GM18526 (cell line): ENCODE data around the gene CDC25A.
A peak's percentile ranks its signal among the peaks of the same experiment; 100 is the strongest.

Source experiments
- POLR2A ChIP-seq: IDR thresholded peaks from 3 replicates; pipeline ENCODE4 v1.6.1; 2011; ENCODE audit not compliant: insufficient read length; ENCODE audit errors: extremely low read depth

CDC25A gene

DNA sequence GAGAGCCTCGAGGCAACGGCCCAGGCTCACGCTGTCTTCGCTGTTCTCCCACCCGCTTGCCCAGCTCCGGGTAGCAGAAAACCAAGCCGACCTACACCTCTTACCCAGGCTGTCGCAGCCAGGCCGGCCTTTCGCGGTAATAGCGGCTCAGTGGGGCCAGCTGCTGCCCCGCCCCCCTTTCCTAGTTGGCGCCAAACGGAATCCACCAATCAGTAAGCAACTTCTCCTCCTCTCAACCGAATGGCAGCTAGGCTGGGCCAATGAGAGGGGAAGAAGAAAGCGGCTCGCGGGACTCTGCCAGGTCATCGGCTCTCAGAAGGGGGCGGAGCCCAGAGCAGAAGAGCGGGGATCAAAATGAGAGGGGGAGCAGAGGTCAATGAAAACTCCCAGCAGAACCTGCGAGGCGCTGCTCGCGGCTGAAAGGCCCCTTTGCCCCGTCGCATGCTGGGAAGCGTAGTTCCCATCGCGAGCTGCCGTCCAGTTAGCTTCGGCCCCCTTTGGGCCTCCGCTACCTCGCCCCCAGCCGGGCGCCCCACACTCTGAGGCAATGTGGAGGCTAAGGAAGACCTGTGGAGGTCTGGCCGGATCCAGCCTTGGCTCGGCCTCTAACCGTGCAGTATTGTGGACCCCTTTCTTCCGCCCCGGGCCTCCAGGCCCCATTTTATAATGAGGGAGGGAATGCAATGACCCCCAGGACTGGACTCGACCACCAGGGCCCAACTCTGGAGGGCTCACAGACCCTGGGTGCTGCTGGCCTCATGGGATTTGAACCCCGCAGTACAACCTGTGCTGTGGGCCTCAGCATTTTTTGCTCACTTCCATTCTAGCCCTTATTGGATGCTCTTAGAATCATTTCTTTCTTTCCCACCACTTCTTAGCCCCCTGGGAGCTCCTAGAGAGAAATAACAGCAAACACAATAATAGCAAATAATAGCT, at the start of gene CDC25A:
CDC25A (minus strand) TSS at position 152 of the 936 bp plus-strand sequence. CDS start 470 bp downstream, outside the sequence.
- peak; percentile 60 for TF ChIP-seq POLR2A

DNA sequence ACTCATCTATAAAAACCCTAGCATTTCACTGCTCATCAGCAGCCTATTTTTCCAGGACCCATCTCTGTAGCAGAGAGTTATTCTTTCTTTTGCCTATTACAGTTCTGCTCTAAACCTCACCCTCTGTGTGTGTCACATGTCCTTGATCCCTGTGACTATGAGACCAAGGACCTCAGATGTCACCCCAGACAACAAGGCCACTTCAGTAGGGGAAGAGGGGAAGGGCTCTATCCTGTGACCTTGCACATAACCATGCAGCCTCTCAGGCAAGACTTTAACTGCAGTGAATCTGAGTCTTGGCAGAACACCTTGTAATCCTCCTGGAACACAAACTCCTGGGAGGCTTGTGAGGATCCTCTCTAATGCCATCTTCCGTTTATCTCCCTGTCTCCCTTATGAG, 48.3 kb upstream of the CDC25A start:
- no peak for TF ChIP-seq POLR2A

DNA sequence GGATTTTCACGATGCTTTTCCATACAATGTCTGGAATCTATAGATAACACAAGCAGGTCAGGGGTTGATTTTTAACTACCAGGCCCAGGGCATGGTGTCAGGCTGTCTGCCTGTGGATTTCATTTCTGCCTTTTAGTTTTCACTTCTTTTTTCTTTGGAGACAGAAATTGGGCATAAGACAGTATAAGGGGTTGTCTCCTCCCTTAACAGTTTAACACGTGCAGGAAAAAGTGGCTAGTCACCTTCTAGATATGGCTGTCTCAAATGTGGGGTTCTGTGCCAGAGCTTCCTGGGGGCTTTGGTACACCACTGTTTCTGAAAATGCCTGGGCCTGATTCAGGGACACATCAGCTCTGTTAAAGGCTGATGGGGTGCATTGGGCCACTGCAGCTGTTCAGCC, 45.3 kb upstream of the CDC25A start:
- no peak for TF ChIP-seq POLR2A

DNA sequence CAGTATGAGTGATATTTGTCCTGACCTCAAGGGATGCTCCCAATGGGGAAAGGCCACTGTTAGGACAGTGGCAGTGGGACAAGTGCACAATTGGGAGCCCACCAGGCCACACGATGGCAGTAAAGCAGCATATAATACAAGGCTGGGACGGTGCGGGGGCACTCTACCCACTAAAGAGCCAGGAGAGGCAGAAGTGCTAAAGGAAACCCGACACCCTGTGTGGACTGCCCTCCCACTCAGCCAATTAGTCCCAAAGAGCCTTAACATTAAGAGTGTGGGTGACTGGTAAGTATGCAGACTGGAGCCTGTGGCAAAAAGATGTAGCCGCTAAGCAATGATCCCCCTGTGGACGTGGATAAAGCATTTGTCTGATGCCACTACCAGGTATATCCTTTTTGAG, 44.5 kb upstream of the CDC25A start:
- TF ChIP-seq POLR2A: peak; percentile 19

DNA sequence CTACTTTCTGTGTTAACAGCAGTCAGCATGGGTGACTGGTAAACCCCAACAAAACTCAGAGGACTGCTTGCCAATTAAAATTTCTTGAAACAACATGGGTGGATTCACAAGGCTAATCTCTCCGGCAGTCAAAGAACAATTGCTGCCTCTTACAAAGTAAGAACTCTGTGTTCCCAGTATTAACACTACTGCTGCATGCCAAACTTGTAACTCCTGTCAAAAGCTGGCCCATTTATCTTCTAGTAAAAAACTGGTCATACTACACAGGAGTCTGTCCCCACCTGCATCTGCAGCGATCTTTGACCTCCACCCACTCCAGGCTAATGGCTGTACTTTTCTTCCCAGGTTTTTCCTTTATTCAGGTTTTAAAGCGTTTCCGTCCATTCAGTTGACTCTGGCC, 44.0 kb upstream of the CDC25A start:
- TF ChIP-seq POLR2A: no peak

DNA sequence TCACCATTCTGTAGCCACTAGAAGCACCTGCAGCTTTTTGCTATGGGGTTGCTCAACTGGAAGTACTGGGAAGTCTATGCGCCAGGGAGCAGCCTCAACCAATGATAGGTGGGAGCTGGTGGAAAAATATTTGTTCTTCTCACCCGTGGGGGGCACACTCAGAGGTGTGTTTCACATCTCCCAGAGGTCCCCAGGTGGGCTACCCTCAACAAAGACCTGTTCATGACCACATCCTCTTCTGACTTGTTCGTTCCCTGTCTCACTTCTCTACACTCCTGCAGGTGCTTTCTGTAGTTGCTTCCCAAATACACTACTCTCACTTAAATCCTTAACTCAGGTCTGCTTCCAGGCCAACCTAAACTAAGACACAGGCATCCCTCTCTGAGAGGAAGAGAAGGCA, 38.7 kb upstream of the CDC25A start:
- no peak for TF ChIP-seq POLR2A

DNA sequence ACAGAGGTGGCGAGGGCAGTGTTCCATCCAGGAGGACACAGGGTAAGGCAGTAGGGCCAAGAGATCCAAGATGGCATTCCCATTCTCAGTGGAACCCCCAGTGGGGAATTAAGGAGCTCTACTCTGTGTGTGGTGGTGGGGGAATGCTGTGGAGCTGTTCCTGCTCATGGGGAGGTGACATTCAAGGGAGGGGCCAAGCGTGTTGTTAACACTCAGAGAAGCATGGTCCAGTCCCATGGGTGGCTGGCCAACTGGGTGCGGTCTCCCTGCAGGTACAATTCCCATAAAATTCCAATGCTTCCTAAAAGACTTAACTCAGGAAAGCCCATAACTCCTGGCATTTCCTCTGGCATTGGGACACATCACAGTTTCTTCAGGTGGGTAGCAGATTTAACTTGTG, 37.4 kb upstream of the CDC25A start:
- TF ChIP-seq POLR2A: no peak

DNA sequence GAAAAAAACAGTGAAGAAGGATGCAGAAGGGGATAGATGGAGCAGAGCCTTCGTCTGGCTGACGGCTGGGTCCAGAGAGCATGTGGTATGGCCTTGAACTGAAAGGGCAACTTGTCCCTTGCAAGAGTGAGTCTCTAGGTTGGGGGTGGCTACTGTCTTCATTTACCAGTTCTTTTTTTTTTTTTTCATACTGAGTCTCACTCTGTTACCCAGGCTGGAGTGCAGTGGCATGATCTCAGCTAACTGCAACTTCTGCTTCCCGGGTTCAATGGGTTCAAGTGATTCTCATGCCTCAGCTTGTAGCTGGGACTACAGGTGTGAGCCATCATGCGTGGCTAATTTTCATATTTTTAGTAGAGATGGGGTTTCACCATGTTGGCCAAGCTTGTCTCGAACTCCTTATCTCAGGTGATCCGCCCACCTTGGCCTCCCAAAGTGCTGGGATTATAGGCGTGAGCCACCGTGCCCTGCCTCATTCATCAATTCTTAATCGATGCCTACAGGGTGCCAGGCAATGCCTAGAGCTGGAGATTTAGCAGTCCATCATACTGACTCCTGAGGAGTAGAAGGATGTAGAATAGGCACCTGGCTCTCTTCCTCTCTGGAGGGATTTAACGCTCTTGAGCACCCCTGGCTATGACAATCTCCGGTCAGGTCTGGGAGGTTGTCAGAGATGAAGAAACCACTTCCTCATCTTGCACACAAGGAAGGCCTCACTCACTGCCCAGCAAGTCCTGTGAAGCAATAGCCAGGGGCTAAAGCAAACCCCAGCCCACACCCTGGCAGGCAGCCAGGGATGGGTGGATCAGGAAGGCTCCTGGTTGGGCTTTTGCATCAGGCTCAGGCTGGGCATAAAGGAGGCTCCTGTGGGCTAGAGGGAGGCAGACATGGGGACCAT, 34.6 kb upstream of the CDC25A start, which contains the start of gene CAMP:
CAMP (plus strand) TSS at position 880 of the 898 bp plus-strand sequence; CDS start at position 897, 17 bp downstream.
- TF ChIP-seq POLR2A: no peak

DNA sequence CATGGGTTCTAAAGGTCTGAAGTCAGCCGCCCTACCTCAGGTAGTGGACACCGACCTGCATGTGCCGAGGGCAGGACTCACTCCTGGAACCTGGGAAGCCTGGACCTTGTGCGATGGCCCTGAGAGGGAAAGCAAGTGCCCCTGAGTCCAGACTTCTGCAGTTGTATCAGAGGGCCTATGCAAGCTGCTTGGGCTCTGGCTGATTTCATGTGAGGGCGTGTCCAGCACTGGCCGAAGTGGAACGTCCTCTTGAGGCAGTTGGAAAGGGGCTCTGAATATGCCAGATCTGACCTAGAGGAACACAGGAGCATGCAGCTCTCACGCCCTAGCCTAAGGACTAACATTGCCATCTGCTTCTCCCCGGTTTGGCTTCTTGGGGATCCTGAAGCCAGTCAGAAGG, 32.5 kb upstream of the CDC25A start:
- TF ChIP-seq POLR2A: no peak

DNA sequence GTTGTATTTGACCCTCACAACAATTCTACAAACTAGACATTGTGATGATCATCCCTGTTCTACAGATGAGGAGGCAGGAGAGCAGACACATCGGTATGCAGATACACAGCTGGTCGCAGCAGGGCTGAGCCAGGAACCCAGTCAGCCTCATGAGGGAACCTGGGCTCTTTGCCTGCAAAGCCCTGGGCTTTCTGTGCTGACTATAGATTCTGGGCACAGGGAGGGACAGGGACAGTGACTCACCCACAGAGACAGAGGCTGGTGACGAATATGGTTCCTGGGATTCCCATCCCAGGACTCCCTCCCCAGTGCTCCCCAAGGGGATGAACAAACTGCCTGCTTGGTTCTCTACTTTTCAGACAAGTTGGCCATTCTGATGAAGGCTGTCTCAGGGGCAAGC, 31.3 kb upstream of the CDC25A start:
- no peak for TF ChIP-seq POLR2A

DNA sequence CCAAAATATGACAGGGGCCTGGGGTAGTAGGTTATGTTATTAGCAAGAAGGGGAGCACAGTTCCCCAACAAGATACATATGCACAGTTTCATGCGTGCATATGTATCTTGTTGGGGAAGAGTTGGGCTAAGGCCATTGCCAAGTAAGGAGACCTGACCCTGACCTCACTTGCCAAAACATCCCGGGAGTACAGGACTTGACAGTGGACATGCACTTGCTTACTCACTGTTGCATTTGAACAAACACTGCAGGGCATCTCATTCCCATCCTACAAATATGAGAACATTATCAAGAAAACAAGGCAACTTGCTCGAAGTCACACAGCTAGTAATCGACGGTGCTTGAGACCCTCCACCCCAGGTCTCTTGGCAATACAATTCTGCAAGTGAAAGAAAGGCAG, 30.3 kb upstream of the CDC25A start:
- TF ChIP-seq POLR2A: no peak

DNA sequence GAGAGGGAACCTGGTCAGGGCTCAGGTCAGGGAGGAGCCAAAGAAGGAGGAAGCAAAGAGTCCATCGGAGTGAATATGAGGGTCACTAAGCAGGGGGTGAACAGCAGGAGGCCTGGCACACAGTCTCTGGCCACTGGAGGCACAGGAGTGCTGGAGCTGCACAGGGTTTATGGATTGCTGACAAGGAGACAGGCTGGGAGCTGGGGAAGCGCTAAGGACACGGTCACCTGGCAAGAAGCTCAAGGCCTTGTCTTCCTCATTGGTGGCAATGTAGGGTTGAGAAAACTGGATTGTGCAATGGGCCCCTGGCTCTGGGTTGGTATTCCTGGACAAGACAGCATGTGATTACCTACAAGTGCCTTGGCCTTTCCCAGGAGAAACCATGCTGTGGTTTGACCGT, 29.2 kb upstream of the CDC25A start:
- TF ChIP-seq POLR2A: no peak

DNA sequence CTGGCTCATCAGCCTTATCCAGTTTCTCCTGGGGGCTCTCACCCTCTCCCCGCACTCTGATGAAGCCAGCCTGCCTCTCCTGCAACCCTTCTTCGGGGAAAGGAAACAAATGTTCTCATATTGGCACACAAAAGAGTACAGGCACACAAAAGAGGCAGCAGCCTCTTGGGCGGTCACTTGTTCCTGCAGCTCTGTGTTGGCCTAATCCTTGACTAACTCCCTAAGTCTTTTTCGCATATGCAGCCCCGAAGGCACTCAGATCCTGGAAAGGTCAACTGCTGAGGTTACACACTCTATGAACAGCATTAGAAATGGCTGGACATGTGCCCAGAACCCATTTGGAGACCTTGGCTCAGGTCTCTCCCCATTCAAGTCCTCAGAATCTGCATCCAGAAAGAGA, 27.7 kb upstream of the CDC25A start:
- TF ChIP-seq POLR2A: no peak

DNA sequence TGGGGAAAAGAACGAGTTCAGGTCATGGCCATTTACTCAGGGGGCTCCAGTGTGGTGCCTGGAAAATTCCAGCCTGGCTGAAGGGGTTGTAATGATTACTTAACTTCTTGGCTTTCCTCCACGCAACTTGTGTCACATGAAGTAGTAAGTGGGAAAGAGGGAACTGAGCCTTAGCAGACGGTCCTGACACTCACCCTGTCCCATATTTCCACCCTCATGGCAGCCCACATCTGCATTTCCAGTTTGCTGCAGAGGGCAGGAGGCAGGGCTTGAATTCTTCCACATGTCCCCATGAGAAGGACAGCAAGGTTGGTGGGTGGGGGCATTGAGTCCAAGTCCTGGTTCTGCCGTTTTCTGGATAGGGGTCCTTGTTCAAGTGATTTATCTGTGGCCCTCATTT, 27.2 kb upstream of the CDC25A start:
- TF ChIP-seq POLR2A: no peak

DNA sequence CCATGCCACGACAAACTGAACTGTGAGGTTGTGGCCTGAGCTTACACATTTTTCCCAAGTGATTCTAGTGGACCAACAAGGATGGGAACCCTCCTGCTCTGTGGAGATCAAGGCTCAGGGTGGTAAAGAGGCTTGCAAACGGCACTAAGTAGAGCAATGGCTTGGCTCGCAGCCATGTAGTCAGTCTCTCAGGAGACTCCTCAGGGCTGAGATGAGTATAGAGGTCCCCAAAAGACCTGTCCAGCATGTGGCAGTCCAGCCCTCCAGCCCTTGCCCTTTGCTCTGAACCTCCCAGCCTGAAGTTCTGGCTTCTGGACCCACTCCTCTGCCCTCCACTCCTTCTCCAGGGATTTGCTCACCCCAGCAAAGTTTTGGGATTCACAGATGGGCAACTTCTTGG, 26.8 kb upstream of the CDC25A start:
- no peak for TF ChIP-seq POLR2A

DNA sequence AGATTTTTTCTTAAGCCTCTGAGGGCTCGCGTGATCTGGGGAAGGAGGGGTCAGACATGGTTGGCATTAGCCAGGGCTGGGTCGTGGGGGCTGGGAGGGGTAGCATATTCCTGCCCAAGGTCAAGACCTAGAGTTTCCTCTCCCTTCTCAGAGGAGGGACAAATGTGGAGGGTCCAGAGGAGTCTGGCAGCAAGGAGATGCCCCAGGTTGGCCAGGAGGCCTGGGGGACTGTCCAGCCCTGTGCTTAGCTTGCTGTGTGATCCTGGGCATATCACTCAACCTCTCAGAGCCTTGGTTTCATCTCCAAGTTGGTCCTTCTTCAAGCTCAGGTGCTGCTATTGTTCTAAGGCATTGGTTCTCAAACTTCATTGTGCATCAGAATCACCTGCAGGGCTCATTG, 26.0 kb upstream of the CDC25A start:
- no peak for TF ChIP-seq POLR2A
